HepG2 (cell line): ENCODE data around the gene COPS6. TPM values are rescaled to one million over a fixed set of nuclear protein-coding genes. Genes with fewer than 3 reads are reported as not detected.
A peak's percentile ranks its signal among the peaks of the same experiment; 100 is the strongest.

Source experiments
- ATAC-seq: fragments of 200-7000 bp; cut with Tn5 transposase; 3 replicates; pipeline ENCODE4 v1.9.1; 2020; ENCODE audit warnings: mild to moderate bottlenecking, moderate library complexity
- BruUV-seq: library from RNA; stranded (reverse); fragments of 400-500 nt; replicated peaks from 2 replicates; lab custom pipeline; 2021; lab: Mats Ljungman, UMichigan
- CTCF ChIA-PET: fragments of 300-600 bp; formaldehyde crosslinking; extraction: SDS; loops from one replicate; lab custom pipeline; 2021; ENCODE audit warnings: low total read pairs, inconsistent platforms, low intra/inter-chr PET ratio; lab: Yijun Ruan, JAX
- POLR2A ChIA-PET: fragments of 350-600 bp; sonication (Branson Sonifier 250); formaldehyde crosslinking; loops from one replicate; lab custom pipeline; 2020; ENCODE audit warnings: antibody characterized with exemption, inconsistent platforms; lab: Yijun Ruan, JAX
- DNase-seq: peaks from one replicate; pipeline ENCODE4 v3.0.0-alpha.2; 2015; ENCODE audit warnings: low spot score
- FAIRE-seq: peaks from 3 replicates; lab custom pipeline; 2011; peaks lifted over from hg19 to GRCh38; lab: Jason Lieb, UNC
- H2AFZ ChIP-seq: one replicate; pipeline ENCODE4 v1.6.1; 2011; ENCODE audit warnings: low read length, inconsistent platforms
- H3K27ac ChIP-seq: fragments of 300-600 bp; 3 replicates; pipeline ENCODE4 v1.8.0; 2011; ENCODE audit warnings: mixed run types, mild to moderate bottlenecking, mixed read lengths, low read length, inconsistent platforms; ENCODE audit not compliant: insufficient read depth; ENCODE audit errors: extremely low read length
- H3K27me3 ChIP-seq, 2 experiments: fragments of 200-600 bp in 1 of 2; 2 replicates in 1 of 2; 3 replicates in 1 of 2; pipeline versions ENCODE4 v1.6.0 to v1.8.0; 2011; ENCODE audit warnings: low read length in 2 of 2, mild to moderate bottlenecking in 2 of 2, moderate library complexity in 2 of 2, inconsistent platforms in 1 of 2; ENCODE audit not compliant: insufficient read depth in 2 of 2, control insufficient read depth in 1 of 2
- H3K36me3 ChIP-seq, 2 experiments: fragments of 200-600 bp in 1 of 2; replicated peaks in 1 of 2; 2 replicates in 1 of 2; 3 replicates in 1 of 2; pipeline versions ENCODE4 v1.5.1 to v1.8.0; 2011; ENCODE audit warnings: low read length in 2 of 2, inconsistent platforms in 1 of 2; ENCODE audit not compliant: insufficient read depth in 2 of 2, control insufficient read depth in 1 of 2
- H3K4me1 ChIP-seq: 2 replicates; pipeline ENCODE4 v1.5.1; 2012; ENCODE audit warnings: low read length, inconsistent platforms; ENCODE audit not compliant: insufficient read depth
- H3K4me2 ChIP-seq: 2 replicates; pipeline ENCODE4 v1.6.0; 2011; ENCODE audit warnings: low read depth, low read length, inconsistent platforms
- H3K4me3 ChIP-seq, 3 experiments: fragments of 200-600 bp in 1 of 3; sonication (generic), shearing (Covaris generic) in 1 of 3; replicated peaks in 1 of 3; 2 replicates each; pipeline ENCODE4 v1.5.1; 2011 to 2016; ENCODE audit warnings: low read length in 3 of 3, inconsistent platforms in 2 of 3, low read depth in 2 of 3, mild to moderate bottlenecking in 2 of 3, control low read depth in 1 of 3, mixed read lengths in 1 of 3; ENCODE audit not compliant: insufficient read depth in 1 of 3
- H3K79me2 ChIP-seq: one replicate; pipeline ENCODE4 v1.6.1; 2011; ENCODE audit warnings: low read length, inconsistent platforms; ENCODE audit not compliant: insufficient read depth
- H3K9ac ChIP-seq: 2 replicates; pipeline ENCODE4 v1.6.0; 2011; ENCODE audit warnings: mild to moderate bottlenecking, low read depth, low read length, inconsistent platforms; ENCODE audit not compliant: insufficient read depth
- H3K9me3 ChIP-seq: 2 replicates; pipeline ENCODE4 v1.5.1; 2012; ENCODE audit warnings: mild to moderate bottlenecking, low read length
- H4K20me1 ChIP-seq: 2 replicates; pipeline ENCODE4 v1.6.0; 2011; ENCODE audit warnings: inconsistent platforms, mild to moderate bottlenecking, low read length, moderate library complexity; ENCODE audit not compliant: insufficient read depth
- AGO2 ChIP-seq: fragments of 200-400 bp; formaldehyde crosslinking; optimal IDR thresholded peaks from 2 replicates; pipeline ENCODE3; 2017; ENCODE audit warnings: mild to moderate bottlenecking, low read depth, low read length, moderate library complexity
- ETV5 ChIP-seq: IDR thresholded peaks from 2 replicates; pipeline ENCODE4 v1.6.1; 2018; ENCODE audit warnings: missing biosample characterization, missing genetic modification reagents, inconsistent platforms, borderline replicate concordance
- HMG20A ChIP-seq: IDR thresholded peaks from 2 replicates; pipeline ENCODE4 v1.6.1; 2016; ENCODE audit warnings: borderline replicate concordance
- MAFF ChIP-seq: IDR thresholded peaks from 2 replicates; pipeline ENCODE4 v1.6.1; 2011; ENCODE audit warnings: low read depth, low read length, improper control_type of control experiment
- MAFG ChIP-seq: sonication (generic); formaldehyde crosslinking; IDR thresholded peaks from 2 replicates; pipeline ENCODE4 v1.5.1; 2020; ENCODE audit warnings: mild to moderate bottlenecking, missing genetic modification reagents
- MAFK ChIP-seq, 2 experiments: IDR thresholded peaks in 1 of 2; conservative IDR thresholded peaks in 1 of 2; 2 replicates each; pipeline ENCODE4 v1.6.1; 2011; ENCODE audit warnings: improper control_type of control experiment in 2 of 2, low read length in 2 of 2
- POLR2A ChIP-seq, 2 experiments: IDR thresholded peaks; 2 replicates each; pipeline ENCODE4 v1.6.1; 2011; ENCODE audit warnings: low read depth in 2 of 2, low read length in 2 of 2, mild to moderate bottlenecking in 1 of 2, moderate library complexity in 1 of 2; ENCODE audit not compliant: insufficient read depth in 1 of 2
- POLR2G ChIP-seq: fragments of 200-400 bp; formaldehyde crosslinking; IDR thresholded peaks from 2 replicates; pipeline ENCODE4 v1.6.1; 2018; ENCODE audit warnings: mild to moderate bottlenecking, low read depth, low read length, moderate library complexity
- RBFOX2 ChIP-seq: fragments of 200-400 bp; formaldehyde crosslinking; IDR thresholded peaks from 2 replicates; pipeline ENCODE4 v1.6.1; 2017; ENCODE audit warnings: low read depth, mild to moderate bottlenecking, low read length
- ZBTB38 ChIP-seq: sonication (generic); formaldehyde crosslinking; IDR thresholded peaks from 2 replicates; pipeline ENCODE4 v1.5.1; 2020; ENCODE audit warnings: mild to moderate bottlenecking, missing genetic modification reagents
- WGBS: methylation state at CpG from one replicate; pipeline ENCODE4 v1.1.6; 2017; ENCODE audit warnings: low lambda C conversion rate; 5-methylcytosine and 5-hydroxymethylcytosine counted together
- in situ Hi-C: cut with HindIII; loops from 2 replicates; pipeline ENCODE4 v1.10.0; 2017; ENCODE audit warnings: low pct_unique_long_range_greater_than_20kb; ENCODE audit not compliant: extremely low pct_ligation_motif_present
- intact Hi-C: fragments of 100-400 bp; cut with micrococcal nuclease; formaldehyde crosslinking; loops from one replicate; pipeline ENCODE4 v1.10.0; 2022; ENCODE audit not compliant: unreplicated experiment
- polyA plus RNA-seq, 8 experiments: library from polyadenylated mRNA; depleted of rRNA in 3 of 8; stranded (reverse) in 7 of 8; unstranded in 1 of 8; fragments of >200 nt; fragmentation: Illumina TruSeq in 4 of 8; extraction: Trizol in 4 of 8; gene quantifications; 2 replicates each; pipeline versions ENCODE4 v1.2.1 to v1.2.3, GENCODE V29; 2011 to 2016; ENCODE audit warnings: low read depth in 4 of 8, missing spikeins in 1 of 8, mixed read lengths in 1 of 8; ENCODE audit not compliant: insufficient read depth in 1 of 8
- total RNA-seq, 5 experiments: library from RNA; depleted of rRNA; stranded (reverse); fragments of >200 nt; fragmentation: Illumina TruSeq; extraction: Trizol; gene quantifications; 2 replicates each; pipeline ENCODE4 v1.2.3, GENCODE V29; 2016; ENCODE audit warnings: low read depth in 1 of 5
- TF ChIP-seq, protein P1 (sequence below): fragments of 450-650 bp; IDR thresholded peaks from 2 replicates; pipeline ENCODE4 v1.6.1; 2016

COPS6 gene
- total and polyA plus RNA-seq, 2 of the 13 experiments (the other 11 are each of a cell fraction or from before 2014, with no cell fraction given) = 33.4 to 117 TPM

DNA sequence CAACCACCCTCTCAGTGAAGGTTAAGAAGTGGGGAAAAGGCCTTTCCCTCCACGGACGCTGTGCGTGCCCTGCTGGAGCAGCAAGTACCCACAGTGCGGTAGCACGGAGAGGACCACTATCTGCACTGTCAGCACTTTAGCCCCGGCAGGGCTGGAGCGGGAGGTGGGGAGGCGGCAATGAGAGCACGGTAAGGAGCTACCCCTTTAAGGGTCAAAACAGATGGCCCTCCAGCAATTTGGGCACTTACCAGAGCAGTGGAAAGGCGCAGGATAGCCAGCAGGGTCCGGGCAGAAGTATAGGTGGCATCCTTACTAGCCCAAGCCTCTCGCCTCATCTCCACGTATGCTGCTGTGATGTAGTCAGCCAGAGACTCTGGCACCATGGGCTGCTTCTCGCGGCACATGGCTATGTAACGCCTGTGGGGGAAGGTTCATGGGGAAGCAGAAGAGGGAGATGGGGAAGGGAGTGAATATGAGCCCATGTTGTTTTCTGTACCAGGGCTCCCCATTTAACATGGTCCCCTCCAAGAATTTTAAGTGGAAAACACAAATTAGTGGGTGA lies 5.2 kb downstream of the COPS6 start:
- peaks cover 16% of the 10 kb centered on the region for H3K79me2 ChIP-seq
- peaks cover 32% of the 10 kb centered on the region for H3K4me1 ChIP-seq
- H3K27me3 ChIP-seq = no peaks in the 10 kb centered on the region; a peak in 1 of 5 replicates
- no peak for FAIRE-seq
- H4K20me1 ChIP-seq = no peaks in the 10 kb centered on the region
- no peak for ATAC-seq
- no peak overlapping the region for H3K9ac ChIP-seq
- BruUV-seq = no TSS peak
- 95% methylated on average over 16 of the region's 16 CpGs for WGBS
- H3K9me3 ChIP-seq = no peaks in the 10 kb centered on the region
- intact Hi-C loops = no loop called here
- peak overlapping the region; percentile 1 for H3K27ac ChIP-seq
- DNase-seq = no peak
- H2AFZ ChIP-seq = no peak overlapping the region
- peaks cover 53 to 85% of the 10 kb centered on the region in 2 experiments for H3K36me3 ChIP-seq
- in situ Hi-C loops = no loop called here
- POLR2A ChIA-PET = no interaction called here
- CTCF ChIA-PET = no interaction called here
- H3K4me2 ChIP-seq = no peak overlapping the region
- no peak; the same call in 1 of the 2 replicates for TF ChIP-seq ZBTB38
- peak; percentile 93 to 97 for TF ChIP-seq MAFK (conservative IDR thresholded peaks at IDR 0.05 in 1 of 2, IDR thresholded peaks at IDR 0.05 in 1 of 2; ENCODE audit: low read length in 2 of 2)
- peak; percentile 18; the same call in 1 of the 2 replicates for TF ChIP-seq RBFOX2
- peak in 1 of 2 experiments; percentile 58; a peak in 3 of 4 replicates for TF ChIP-seq POLR2A (IDR thresholded peaks at IDR 0.05; ENCODE audit: insufficient read depth in 1 of 2, low read depth in 2 of 2, low read length in 2 of 2)
- TF ChIP-seq, protein P1, sequence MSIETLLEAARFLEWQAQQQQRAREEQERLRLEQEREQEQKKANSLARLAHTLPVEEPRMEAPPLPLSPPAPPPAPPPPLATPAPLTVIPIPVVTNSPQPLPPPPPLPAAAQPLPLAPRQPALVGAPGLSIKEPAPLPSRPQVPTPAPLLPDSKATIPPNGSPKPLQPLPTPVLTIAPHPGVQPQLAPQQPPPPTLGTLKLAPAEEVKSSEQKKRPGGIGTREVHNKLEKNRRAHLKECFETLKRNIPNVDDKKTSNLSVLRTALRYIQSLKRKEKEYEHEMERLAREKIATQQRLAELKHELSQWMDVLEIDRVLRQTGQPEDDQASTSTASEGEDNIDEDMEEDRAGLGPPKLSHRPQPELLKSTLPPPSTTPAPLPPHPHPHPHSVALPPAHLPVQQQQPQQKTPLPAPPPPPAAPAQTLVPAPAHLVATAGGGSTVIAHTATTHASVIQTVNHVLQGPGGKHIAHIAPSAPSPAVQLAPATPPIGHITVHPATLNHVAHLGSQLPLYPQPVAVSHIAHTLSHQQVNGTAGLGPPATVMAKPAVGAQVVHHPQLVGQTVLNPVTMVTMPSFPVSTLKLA = 0 out of 2 replicates have a peak, but pooled peaks have one; percentile 15
- TF ChIP-seq MAFG (CRISPR knock-in tag) = 0 out of 2 replicates have a peak, but pooled peaks have one; percentile 48
- TF ChIP-seq ETV5 (CRISPR knock-in tag) = no peak
- peak; percentile 49; the same call in 1 of the 2 replicates for TF ChIP-seq POLR2G
- peak; percentile 96 for TF ChIP-seq MAFF
- TF ChIP-seq HMG20A = no peak
- TF ChIP-seq AGO2 = peak; percentile 84
- H3K4me3 ChIP-seq = no peak overlapping the region
